Right renal cortex interstitium (tissue), 3 donors: ENCODE measurements around the gene SPINK6. TPM values are rescaled to one million over a fixed set of nuclear protein-coding genes. Genes with fewer than 3 reads are reported as not detected.
A peak's percentile ranks its signal among the peaks of the same experiment; 100 is the strongest.

ENCODE experiments used
- DNase-seq, 3 donors: peaks; one replicate each; pipeline ENCODE4 v3.0.0-alpha.2; 2013; ENCODE audit warnings: low read depth in 3 of 3, low spot score in 2 of 3
- polyA plus RNA-seq, 3 donors: library from polyadenylated mRNA; unstranded; fragments of 120-200 nt; gene quantifications; one replicate each; pipeline ENCODE4 v1.2.1, GENCODE V29; 2013; ENCODE audit not compliant: insufficient read length in 3 of 3

Gene SPINK6
- polyA plus RNA-seq, 3 donors: not detected

DNA sequence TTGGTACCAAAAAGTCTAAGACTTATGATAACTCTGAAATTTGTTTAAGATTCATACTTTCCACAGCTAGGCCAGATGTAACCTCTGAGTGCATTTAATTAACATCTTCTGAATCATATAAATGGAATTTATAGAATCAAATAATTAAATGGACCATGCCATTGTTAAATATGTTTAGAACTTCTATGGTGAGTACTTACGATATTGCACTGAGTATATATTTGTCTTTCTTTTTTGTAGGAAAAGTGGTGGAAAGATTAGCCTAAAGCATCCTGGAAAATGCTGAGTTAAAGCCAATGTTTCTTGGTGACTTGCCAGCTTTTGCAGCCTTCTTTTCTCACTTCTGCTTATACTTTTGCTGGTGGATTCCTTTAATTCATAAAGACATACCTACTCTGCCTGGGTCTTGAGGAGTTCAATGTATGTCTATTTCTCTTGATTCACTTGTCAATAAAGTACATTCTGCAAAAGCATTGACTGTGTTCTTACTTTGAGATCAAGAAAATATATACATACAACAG lies 11.9 kb downstream of the SPINK6 start:
- DNase-seq: no peak

DNA sequence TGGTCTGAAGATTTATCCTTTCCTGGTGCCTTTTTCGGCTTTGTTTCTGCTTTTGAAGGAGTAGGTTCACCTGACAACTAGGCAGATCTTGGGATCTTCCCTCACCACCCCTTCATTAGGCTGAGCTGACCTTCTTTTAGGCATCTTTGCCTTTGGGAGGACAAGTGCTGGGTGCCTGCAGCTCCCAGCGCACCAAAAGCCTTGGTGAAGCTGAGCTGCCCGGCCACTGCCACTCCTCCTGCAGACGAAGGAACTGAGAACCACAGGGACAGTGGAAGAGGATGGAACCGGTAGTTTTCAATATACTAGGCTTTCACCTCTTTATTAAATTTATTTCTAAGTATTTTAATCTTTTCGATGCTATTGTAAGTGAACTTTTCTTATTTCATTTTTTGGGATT lies 18.7 kb downstream of the SPINK6 start:
- DNase-seq: no peak

DNA sequence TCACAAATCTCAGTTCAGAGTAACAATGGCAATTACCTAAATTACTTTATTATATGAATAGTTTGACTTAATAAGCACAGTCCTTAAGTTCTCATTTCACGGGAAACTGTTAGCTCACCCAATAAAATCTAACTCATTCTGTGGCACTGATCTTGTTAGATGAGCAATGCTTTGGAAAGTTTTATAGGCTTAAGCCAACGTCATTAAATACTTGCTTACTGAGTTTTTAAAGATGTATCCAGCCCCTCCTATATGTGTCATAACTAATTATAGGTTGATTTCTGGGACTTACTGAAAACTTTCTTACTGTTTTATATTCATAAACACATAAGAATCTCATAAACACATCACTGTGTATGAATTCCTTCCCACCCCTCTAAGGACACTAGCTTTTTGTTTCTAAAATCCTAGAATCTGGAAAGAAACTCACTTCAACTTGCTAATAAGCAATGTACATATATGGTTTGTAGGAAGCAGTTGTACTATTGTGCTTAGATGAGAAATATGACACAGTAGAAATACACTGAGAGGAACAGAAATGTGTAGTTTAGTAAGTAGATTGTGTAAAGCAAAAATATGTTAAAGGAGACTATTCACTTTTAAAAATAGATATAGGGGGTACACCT lies 21.4 kb downstream of the SPINK6 start:
- no peak for DNase-seq

DNA sequence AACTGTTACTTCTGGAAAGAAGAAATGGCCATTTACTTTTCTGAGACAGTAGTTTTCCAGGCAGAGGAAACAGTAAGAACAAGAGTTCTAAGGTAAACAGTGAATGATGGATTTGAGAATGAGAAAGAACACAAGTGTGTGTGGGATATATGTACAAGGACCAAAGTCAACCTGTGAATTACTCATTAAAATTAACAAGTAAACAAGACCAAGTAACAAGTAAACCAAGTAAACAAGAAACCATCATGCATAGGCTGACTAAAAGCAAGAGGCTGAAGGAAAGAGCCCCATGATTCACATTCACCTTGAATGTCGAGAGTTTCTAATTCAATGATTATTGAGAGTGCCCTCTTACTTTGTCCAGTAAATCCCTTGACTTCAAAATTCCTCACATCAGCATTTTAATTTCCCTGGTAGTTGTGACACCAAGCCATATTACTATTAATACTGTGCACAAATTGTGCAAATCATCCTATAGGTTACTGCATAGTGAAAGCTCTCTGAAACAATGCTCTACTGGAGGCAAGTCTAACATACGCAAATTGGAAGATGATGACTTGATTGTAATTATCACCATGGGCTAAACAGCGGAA lies 25.6 kb downstream of the SPINK6 start:
- DNase-seq: no peak

DNA sequence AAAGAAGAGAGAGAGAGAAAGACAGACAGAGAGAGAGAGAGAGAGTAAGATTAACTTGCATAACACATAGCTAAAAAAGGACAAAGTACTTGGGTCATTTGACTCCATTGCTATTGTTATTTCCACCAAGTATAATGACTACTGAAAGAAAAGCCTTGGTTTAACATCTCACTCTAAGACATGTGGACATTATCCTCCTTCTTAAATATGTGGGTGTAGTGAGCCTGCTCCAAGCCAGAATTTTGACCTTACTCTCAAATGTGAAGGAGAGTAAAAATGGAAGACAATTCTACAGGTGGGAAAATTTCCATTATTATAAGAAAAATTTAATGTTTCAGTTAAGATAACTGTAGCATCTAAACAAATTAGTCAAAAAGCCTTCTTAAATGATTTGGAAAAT lies 27.0 kb downstream of the SPINK6 start:
- no peak for DNase-seq

DNA sequence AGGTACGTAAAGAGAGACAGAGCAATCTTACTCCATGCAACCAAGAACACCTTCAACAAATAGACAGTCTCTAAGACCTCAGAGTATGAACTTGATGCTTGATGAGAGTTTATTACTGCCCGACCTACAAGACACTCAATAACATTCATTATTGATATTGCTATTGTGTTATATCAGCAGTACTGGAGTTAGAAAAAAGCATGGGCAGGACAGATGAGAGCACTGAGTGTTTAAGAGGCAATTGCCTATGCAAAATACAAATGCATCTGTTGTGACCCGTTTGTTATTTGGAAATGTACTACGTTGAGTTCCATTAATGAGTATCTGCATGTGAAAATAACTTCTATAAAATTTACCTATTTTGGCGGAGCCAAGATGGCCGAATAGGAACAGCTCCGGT lies 27.4 kb downstream of the SPINK6 start:
- DNase-seq: no peak

DNA sequence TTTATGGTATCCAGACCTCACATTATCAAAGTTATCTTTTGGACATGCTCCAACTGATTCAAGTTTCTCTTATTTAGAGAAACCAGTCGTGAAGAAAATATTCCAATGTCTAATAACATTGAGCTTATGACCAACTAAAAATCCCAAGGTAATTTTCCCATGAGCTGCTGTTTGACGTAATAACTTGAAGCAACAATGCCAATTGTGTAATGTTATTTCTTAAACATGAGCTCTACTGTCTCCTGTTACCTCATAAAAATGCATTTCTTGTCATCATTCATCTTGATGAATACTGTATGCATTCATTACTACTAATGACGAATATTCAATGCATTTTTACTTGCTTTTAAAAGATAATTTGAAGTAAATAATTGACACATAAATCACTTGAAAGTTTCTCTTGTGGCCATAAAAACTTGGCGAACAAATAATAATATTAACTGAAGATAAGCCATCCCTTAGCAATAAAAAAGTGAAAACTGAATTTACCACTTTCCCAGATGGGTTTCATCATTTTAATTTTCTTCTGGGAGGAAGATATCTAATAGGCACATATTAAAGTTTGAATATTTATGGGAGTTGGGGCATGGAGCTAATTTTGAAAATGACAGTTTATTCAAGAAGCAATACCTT lies 35.1 kb downstream of the SPINK6 start:
- DNase-seq: peak in 1 of 3 donors; percentile 7

DNA sequence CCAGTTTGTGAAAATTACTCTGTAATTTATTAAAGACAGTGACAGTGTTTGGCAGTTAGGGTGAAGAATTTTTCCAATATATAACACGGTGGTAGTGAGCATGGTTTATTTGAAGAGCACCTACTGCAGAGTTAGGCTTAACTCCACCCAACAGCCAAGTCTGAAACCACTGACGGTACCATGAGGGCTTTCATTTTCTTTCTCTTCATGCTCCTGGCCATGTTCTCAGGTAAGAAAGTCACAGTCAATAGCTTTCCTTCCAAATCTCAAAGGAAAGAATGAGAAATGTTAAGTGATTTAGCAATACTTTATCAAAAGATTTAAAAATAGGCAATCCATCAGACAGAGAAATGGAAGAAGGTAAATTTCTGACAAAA lies 35.6 kb downstream of the SPINK6 start, which contains the start of gene MARCOL:
TSS of gene MARCOL (plus strand) at position 108 of the 377 bp plus-strand sequence. CDS start at position 181, 73 bp downstream.
- no peak for DNase-seq

DNA sequence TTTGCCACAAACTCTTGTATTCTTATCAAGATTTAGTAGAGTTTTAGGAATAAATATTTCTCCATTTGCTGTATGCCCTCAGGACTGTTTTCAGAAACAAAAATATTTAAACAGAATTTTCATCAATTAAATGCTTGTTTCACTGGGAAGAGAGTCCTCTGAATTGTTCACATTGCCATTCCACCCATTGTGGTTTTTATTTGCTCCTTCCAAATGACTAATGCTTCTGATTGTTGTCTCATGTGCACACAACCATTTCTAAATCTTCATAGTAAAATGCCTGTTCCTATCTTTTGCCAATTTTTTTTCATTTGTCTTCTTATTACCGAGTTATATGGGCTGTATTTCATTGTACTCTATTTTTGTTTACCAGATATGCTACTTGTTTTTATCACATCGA lies 46.1 kb downstream of the SPINK6 start:
- DNase-seq: no peak

DNA sequence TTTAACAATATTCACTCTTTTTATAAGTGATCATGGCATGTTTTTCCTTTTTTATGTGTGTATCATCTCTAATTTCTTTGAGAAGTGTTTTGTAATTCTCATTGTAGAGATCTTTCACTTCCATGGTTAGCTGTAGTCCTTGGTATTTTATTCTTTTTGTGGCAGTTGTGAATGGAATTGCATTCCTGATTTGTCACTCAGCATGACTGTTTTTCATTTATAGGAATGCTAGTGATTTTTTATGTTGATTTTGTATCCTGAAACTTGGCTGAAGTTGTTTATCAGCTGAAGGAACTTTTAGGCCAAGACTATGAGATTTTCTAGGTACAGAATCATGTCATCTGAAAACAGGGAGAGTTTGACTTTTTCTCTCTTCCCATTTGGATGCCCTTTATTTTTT lies 52.6 kb downstream of the SPINK6 start:
- DNase-seq: no peak

DNA sequence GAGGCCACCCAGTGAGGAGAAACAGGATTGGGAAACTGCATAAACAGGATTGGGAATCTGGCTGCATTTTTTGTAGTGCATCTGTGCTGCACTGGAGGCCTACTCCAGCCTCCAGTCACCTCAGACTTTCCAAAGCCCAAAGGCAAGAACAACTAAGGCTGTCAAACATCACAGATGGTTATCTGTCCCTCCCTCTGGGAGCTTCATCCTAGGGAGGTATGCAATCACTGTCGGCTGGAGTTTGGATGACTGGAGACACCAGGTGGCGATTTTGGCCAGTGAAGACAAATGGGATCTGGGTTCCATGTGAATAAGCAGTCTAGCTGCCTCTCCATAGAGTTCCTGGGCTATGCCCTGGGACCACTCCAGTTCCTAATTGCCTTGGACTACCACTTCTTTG lies 56.4 kb downstream of the SPINK6 start:
- DNase-seq: no peak

DNA sequence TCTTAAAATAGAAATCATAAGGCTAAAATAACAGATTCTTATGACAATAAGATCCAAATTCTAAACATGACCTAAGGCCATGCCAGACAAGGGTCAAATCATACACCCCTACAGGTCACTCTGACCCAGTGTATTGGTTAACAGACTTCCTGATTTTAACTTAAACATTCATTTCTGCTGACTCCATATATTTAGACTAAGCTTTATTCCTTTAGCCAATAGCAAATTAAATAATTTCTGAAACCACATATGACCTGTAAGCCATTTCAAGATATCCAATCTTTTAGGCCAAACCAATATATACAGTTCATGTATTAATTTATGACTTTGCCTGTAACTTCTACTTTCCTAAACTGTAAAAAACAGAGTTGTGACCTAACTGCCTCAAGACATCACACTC lies 58.4 kb downstream of the SPINK6 start:
- DNase-seq: no peak

Other genes with a start within 250 kb of the SPINK6 start
- gene SPINK5, start 139.1 kb upstream of the SPINK6 start, polyA plus RNA-seq: under 1 TPM; 0.28 to 0.61 (median 0.42) TPM
- not detected for gene SPINK14, start 34.5 kb upstream of the SPINK6 start, polyA plus RNA-seq
- not detected for gene MARCOL, start 35.5 kb downstream of the SPINK6 start, polyA plus RNA-seq
- gene SPINK13, start 65.8 kb downstream of the SPINK6 start, polyA plus RNA-seq: under 1 TPM; 0.17 to 0.59 (median 0.37) TPM
- under 1 TPM in 2 of 3 donors, not detected in 1; 0.12 to 0.27 TPM for gene SPINK7, start 109.4 kb downstream of the SPINK6 start, polyA plus RNA-seq
- under 1 TPM; 0.21 to 0.54 (median 0.42) TPM for gene SPINK9, start 132.5 kb downstream of the SPINK6 start, polyA plus RNA-seq
- 10 to 100 TPM; 40.7 to 46.6 (median 42.9) TPM for gene FBXO38, start 180.9 kb downstream of the SPINK6 start, polyA plus RNA-seq